Stomach (tissue), 4 donors: ENCODE data around the gene TRANK1.

Source experiments
- CTCF ChIP-seq, 7 experiments: fragments of 450-650 bp in 4 of 7; fragments of 200-600 bp in 3 of 7; sonication (generic) in 3 of 7; IDR thresholded peaks; one replicate each; pipeline ENCODE4 v1.5.1; 2016 to 2019; ENCODE audit warnings: antibody characterized with exemption in 7 of 7, control low read depth in 2 of 7, mild to moderate bottlenecking in 1 of 7
- POLR2A ChIP-seq, 4 donors: fragments of 450-650 bp; IDR thresholded peaks; one replicate each; pipeline ENCODE4 v1.6.1; 2016; ENCODE audit warnings: antibody characterized with exemption in 4 of 4, control low read depth in 2 of 4, mild to moderate bottlenecking in 1 of 4, moderate library complexity in 1 of 4
- POLR2AphosphoS5 ChIP-seq, 3 donors: sonication (generic); formaldehyde crosslinking; IDR thresholded peaks; one replicate each; pipeline ENCODE4 v1.6.1; 2016; ENCODE audit warnings: antibody characterized with exemption in 3 of 3

GRCh38 chr3:36852071-36852470 lies 92.8 kb downstream of the TRANK1 start:
- TF ChIP-seq CTCF (IDR thresholded peaks at IDR 0.05) (no peak), POLR2A (IDR thresholded peaks at IDR 0.05) (no peak), POLR2AphosphoS5 (IDR thresholded peaks at IDR 0.05) (no peak)
